Suprapubic skin (tissue), 4 donors: ENCODE results near the gene B9D2. TPM values are rescaled to one million over a fixed set of nuclear protein-coding genes. Genes with fewer than 3 reads are reported as not detected.

Experiments used
- DNase-seq, 2 donors: peaks; one replicate each; pipeline ENCODE4 v3.0.0-alpha.2; 2019; ENCODE audit warnings: low spot score in 2 of 2
- H3K27ac ChIP-seq: fragments of 200-600 bp; sonication (generic); one replicate; pipeline ENCODE4 v1.5.1; 2019
- H3K27me3 ChIP-seq: fragments of 200-600 bp; sonication (generic); one replicate; pipeline ENCODE4 v1.5.1; 2019
- H3K36me3 ChIP-seq: fragments of 200-600 bp; sonication (generic); one replicate; pipeline ENCODE4 v1.5.1; 2019
- H3K4me1 ChIP-seq: fragments of 200-600 bp; sonication (generic); one replicate; pipeline ENCODE4 v1.5.1; 2019
- H3K4me3 ChIP-seq: fragments of 200-600 bp; sonication (generic); one replicate; pipeline ENCODE4 v1.5.1; 2019; ENCODE audit warnings: mild to moderate bottlenecking
- H3K9me3 ChIP-seq: fragments of 200-600 bp; sonication (generic); one replicate; pipeline ENCODE4 v1.5.1; 2019
- EP300 ChIP-seq: sonication (generic); formaldehyde crosslinking; IDR thresholded peaks from one replicate; pipeline ENCODE4 v1.6.1; 2017; ENCODE audit warnings: antibody characterized with exemption
- POLR2A ChIP-seq, 2 donors: fragments of 450-650 bp; IDR thresholded peaks; one replicate each; pipeline ENCODE4 v1.6.1; 2017; ENCODE audit warnings: antibody characterized with exemption in 2 of 2, mild to moderate bottlenecking in 2 of 2, moderate library complexity in 2 of 2
- POLR2AphosphoS5 ChIP-seq, 3 donors: sonication (generic); formaldehyde crosslinking; IDR thresholded peaks; one replicate each; pipeline ENCODE4 v1.6.1; 2017; ENCODE audit warnings: antibody characterized with exemption in 3 of 3
- WGBS: methylation state at CpG from one replicate; pipeline ENCODE4 v1.1.5; 2018; 5-methylcytosine and 5-hydroxymethylcytosine counted together
- total RNA-seq, 4 donors: library from RNA; depleted of rRNA; stranded (reverse); fragments of >200 nt; gene quantifications; one replicate each; pipeline ENCODE4 v1.1.0, GENCODE V29; 2016
- TF ChIP-seq, protein P1 (sequence below), 2 donors: fragments of 200-600 bp in 1 of 2; fragments of 450-650 bp in 1 of 2; sonication (generic) in 1 of 2; IDR thresholded peaks; one replicate each; pipeline ENCODE4 v1.5.1; 2016 to 2019; ENCODE audit warnings: antibody characterized with exemption in 2 of 2, mild to moderate bottlenecking in 1 of 2, moderate library complexity in 1 of 2

B9D2 gene
- total RNA-seq, 4 donors from 2014 or later: 2.8 to 9.3 (median 4.8) TPM

GRCh38 chr19:41321204-41321599, 42.7 kb downstream of the B9D2 start:
- H3K9me3 ChIP-seq: no peaks in the 10 kb centered on the region
- no peak overlapping the region for H3K4me3 ChIP-seq
- peaks cover 52% of the 10 kb centered on the region for H3K4me1 ChIP-seq
- H3K27me3 ChIP-seq: no peaks in the 10 kb centered on the region
- DNase-seq: no peak
- TF ChIP-seq EP300 (no peak), POLR2A (IDR thresholded peaks at IDR 0.05) (no peak), POLR2AphosphoS5 (IDR thresholded peaks at IDR 0.05) (no peak)
- TF ChIP-seq, protein P1, sequence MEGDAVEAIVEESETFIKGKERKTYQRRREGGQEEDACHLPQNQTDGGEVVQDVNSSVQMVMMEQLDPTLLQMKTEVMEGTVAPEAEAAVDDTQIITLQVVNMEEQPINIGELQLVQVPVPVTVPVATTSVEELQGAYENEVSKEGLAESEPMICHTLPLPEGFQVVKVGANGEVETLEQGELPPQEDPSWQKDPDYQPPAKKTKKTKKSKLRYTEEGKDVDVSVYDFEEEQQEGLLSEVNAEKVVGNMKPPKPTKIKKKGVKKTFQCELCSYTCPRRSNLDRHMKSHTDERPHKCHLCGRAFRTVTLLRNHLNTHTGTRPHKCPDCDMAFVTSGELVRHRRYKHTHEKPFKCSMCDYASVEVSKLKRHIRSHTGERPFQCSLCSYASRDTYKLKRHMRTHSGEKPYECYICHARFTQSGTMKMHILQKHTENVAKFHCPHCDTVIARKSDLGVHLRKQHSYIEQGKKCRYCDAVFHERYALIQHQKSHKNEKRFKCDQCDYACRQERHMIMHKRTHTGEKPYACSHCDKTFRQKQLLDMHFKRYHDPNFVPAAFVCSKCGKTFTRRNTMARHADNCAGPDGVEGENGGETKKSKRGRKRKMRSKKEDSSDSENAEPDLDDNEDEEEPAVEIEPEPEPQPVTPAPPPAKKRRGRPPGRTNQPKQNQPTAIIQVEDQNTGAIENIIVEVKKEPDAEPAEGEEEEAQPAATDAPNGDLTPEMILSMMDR (IDR thresholded peaks at IDR 0.05): no peak
- H3K27ac ChIP-seq: no peak overlapping the region
- 74% methylated on average over 6 of the region's 7 CpGs for WGBS
- H3K36me3 ChIP-seq: peaks cover 56% of the 10 kb centered on the region

- no peak overlapping the region for H3K4me3 ChIP-seq
- H3K9me3 ChIP-seq: no peaks in the 10 kb centered on the region
- 87% methylated on average over 4 of the region's 4 CpGs for WGBS
- H3K36me3 ChIP-seq: peaks cover 62% of the 10 kb centered on the region
- H3K27me3 ChIP-seq: no peaks in the 10 kb centered on the region
- no peak overlapping the region for H3K27ac ChIP-seq
- H3K4me1 ChIP-seq: peaks cover 46% of the 10 kb centered on the region
- TF ChIP-seq EP300 (no peak), POLR2AphosphoS5 (IDR thresholded peaks at IDR 0.05) (no peak), POLR2A (IDR thresholded peaks at IDR 0.05) (no peak)
- TF ChIP-seq, protein P1 (IDR thresholded peaks at IDR 0.05): no peak
- DNase-seq: no peak
Observed at GRCh38 chr19:41320568-41320967, 43.4 kb downstream of the B9D2 start.

- TF ChIP-seq, protein P1 (IDR thresholded peaks at IDR 0.05): no peak
- no peak for TF ChIP-seq POLR2A (IDR thresholded peaks at IDR 0.05)
- no peak for TF ChIP-seq EP300
- TF ChIP-seq POLR2AphosphoS5 (IDR thresholded peaks at IDR 0.05): no peak
- no peak overlapping the region for H3K4me3 ChIP-seq
- peaks cover 41% of the 10 kb centered on the region for H3K4me1 ChIP-seq
- no CpG with 5 or more reads among the region's 11 CpGs for WGBS
- no peaks in the 10 kb centered on the region for H3K27me3 ChIP-seq
- no peaks in the 10 kb centered on the region for H3K9me3 ChIP-seq
- H3K27ac ChIP-seq: no peak overlapping the region
- peaks cover 66% of the 10 kb centered on the region for H3K36me3 ChIP-seq
- DNase-seq: no peak
Observed at GRCh38 chr19:41320185-41320518, 43.8 kb downstream of the B9D2 start.

GRCh38 chr19:41319500-41320184, 44.3 kb downstream of the B9D2 start:
- DNase-seq: no peak
- Histone ChIP-seq H3K9me3 (no peaks in the 10 kb centered on the region), H3K4me3 (no peak overlapping the region), H3K4me1 (peaks cover 36% of the 10 kb centered on the region), H3K27me3 (no peaks in the 10 kb centered on the region), H3K36me3 (peaks cover 66% of the 10 kb centered on the region), H3K27ac (no peak overlapping the region)
- 86% methylated on average over 13 of the region's 20 CpGs for WGBS
- no peak for TF ChIP-seq EP300
- TF ChIP-seq, protein P1 (IDR thresholded peaks at IDR 0.05): no peak
- TF ChIP-seq POLR2A (IDR thresholded peaks at IDR 0.05): no peak
- no peak for TF ChIP-seq POLR2AphosphoS5 (IDR thresholded peaks at IDR 0.05)

- peaks cover 71% of the 10 kb centered on the region for H3K36me3 ChIP-seq
- no peak for TF ChIP-seq EP300
- TF ChIP-seq, protein P1 (IDR thresholded peaks at IDR 0.05): no peak
- TF ChIP-seq POLR2AphosphoS5 (IDR thresholded peaks at IDR 0.05): no peak
- TF ChIP-seq POLR2A (IDR thresholded peaks at IDR 0.05): no peak
- 75% methylated on average over 12 of the region's 19 CpGs for WGBS
- no peak for DNase-seq
- H3K27ac ChIP-seq: no peak overlapping the region
- H3K4me3 ChIP-seq: no peak overlapping the region
- no peaks in the 10 kb centered on the region for H3K27me3 ChIP-seq
- H3K4me1 ChIP-seq: peaks cover 29% of the 10 kb centered on the region
- no peaks in the 10 kb centered on the region for H3K9me3 ChIP-seq
Observed at GRCh38 chr19:41318696-41319499, 45.1 kb downstream of the B9D2 start.
